Activated CD4-positive, alpha-beta T cell treated with anti-CD3 and anti-CD28 coated beads for 4 hours (primary cell): ENCODE data around the gene MAFB.

ENCODE experiments used
- DNase-seq, 2 donors: peaks; one replicate each; pipeline ENCODE4 v3.0.0-alpha.2; 2020

MAFB gene

GRCh38 chr20:40680161-40680959, 8.7 kb downstream of the MAFB start:
- no peak for DNase-seq

GRCh38 chr20:40679184-40679583, 9.9 kb downstream of the MAFB start:
- no peak for DNase-seq

GRCh38 chr20:40678286-40678875, 10.7 kb downstream of the MAFB start:
- no peak for DNase-seq

GRCh38 chr20:40677343-40677924, 11.6 kb downstream of the MAFB start:
- DNase-seq, result no peak

- no peak for DNase-seq
Measured at GRCh38 chr20:40676491-40677269, 12.4 kb downstream of the MAFB start.

- DNase-seq, result no peak
Measured at GRCh38 chr20:40675599-40676221, 13.3 kb downstream of the MAFB start.

- no peak for DNase-seq
Measured at GRCh38 chr20:40673442-40673841, 15.6 kb downstream of the MAFB start.

GRCh38 chr20:40672095-40672494, 16.9 kb downstream of the MAFB start:
- no peak for DNase-seq

- DNase-seq, result no peak
Measured at GRCh38 chr20:40670253-40670652, 18.8 kb downstream of the MAFB start.

GRCh38 chr20:40669692-40670091, 19.3 kb downstream of the MAFB start:
- no peak for DNase-seq

GRCh38 chr20:40668449-40669228, 20.4 kb downstream of the MAFB start:
- no peak for DNase-seq

- no peak for DNase-seq
Measured at GRCh38 chr20:40667503-40667902, 21.5 kb downstream of the MAFB start.

- DNase-seq, result no peak
Measured at GRCh38 chr20:40666336-40666735, 22.7 kb downstream of the MAFB start.

GRCh38 chr20:40664891-40665290, 24.1 kb downstream of the MAFB start:
- no peak for DNase-seq

- DNase-seq, result no peak
Measured at GRCh38 chr20:40663991-40664880, 24.8 kb downstream of the MAFB start.

GRCh38 chr20:40663304-40663790, 25.7 kb downstream of the MAFB start:
- no peak for DNase-seq

- no peak for DNase-seq
Measured at GRCh38 chr20:40659567-40659966, 29.5 kb downstream of the MAFB start.

- no peak for DNase-seq
Measured at GRCh38 chr20:40658509-40658908, 30.5 kb downstream of the MAFB start.

GRCh38 chr20:40657526-40657925, 31.5 kb downstream of the MAFB start:
- DNase-seq, result no peak

- no peak for DNase-seq
Measured at GRCh38 chr20:40655451-40655850, 33.6 kb downstream of the MAFB start.

GRCh38 chr20:40654876-40655275, 34.2 kb downstream of the MAFB start:
- DNase-seq, result no peak
